Hematopoietic multipotent progenitor cell treated with erythropoietin and hydrocortisone succinate and interleukin-3 and kit ligand, for 4 days (in vitro differentiated cells): ENCODE measurements around the gene ANKRD62.
A peak's percentile ranks its signal among the peaks of the same experiment; 100 is the strongest.
"Not testable (repeated sequence)": the region's sequence is repeated elsewhere in the genome, so short reads cannot be mapped to it uniquely, and the experiment has no call there.

Experiments used
- DNase-seq: peaks from one replicate; pipeline ENCODE4 v3.0.0-alpha.2; 2015

Gene ANKRD62

DNA sequence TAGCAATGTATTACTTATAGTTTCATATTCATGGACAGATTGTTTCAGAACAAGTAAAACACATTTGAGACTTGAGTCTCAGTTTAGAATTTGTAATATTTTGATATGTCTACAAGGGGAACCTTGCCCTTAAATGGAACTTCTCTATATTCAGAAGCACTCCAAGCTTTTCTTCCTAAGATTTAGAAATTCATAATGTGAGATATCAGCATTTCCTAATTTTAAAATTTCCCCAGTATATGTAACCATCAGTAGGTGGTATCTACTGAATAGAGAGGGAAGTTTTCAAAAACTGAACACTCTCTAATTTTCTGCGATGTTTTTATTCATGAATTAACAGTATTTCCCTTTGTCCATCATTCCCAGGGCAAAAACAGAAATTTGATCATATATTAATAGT lies 7.6 kb downstream of the ANKRD62 start:
- no peak for DNase-seq

GRCh38 chr18:12102136-12102842 lies 8.6 kb downstream of the ANKRD62 start:
- DNase-seq, result no peak

- DNase-seq, result no peak
Measured at GRCh38 chr18:12106471-12106870, 12.8 kb downstream of the ANKRD62 start.

DNA sequence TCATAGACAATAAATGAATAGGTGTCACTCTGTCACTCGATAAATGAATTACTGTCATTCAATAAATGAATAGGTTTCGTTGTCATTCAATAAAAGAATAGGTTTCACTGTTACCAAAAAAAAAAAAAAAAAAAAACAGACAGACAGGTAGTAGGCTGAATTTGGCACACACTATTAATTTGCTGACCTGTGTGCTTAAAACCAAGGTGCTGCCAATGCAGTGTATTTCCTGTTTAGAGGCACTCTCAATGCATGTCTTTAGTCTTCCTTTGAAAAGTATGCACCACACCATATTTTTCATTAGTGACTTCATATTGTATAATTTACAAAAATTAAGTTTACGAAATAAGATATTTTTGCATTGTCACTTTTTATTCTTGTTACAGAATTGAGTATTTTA lies 16.2 kb downstream of the ANKRD62 start:
- DNase-seq, result no peak

GRCh38 chr18:12113999-12114646 lies 20.5 kb downstream of the ANKRD62 start:
- no peak for DNase-seq

GRCh38 chr18:12119358-12119757 lies 25.7 kb downstream of the ANKRD62 start:
- no peak for DNase-seq

DNA sequence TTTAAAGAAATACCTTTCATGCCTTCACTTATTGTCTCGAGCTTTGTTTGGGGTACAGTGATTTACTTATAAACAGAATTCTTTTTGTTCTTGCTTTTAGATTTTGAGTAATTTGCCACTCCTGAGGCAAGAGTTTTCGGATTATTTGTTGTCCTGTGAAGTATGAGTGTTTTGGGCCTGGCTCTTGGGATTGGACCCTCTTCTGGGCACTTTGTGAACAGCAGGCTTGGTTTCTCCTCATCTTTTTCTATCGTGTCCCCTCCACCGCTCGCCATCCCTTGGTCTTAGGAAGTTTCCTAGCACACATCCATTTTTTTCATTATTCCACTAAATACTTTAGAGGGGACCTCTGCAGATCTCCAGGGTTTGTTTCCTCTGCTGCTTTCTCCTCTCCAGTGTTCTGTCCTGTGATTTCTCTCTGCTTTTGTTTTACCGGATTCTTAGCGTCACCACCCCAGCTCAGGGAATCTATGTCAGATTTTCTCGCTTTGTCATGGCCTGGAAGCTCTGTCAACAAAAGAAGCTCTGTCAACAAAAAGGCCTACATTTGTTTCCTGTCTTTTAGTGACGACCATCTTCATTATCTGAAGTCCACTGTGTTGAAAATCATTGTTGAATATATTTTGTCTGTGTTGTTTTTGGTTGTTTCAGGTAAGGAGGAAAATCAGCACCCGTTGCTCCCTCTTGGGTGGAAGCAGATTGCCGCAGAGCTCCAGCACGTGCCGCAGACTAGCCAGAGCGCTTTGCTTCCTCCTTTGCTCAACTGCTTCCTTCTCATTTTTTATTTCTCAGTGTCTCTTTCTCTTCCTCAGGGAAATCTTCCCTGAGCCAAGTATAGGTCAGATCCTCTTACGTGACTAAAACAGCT lies 27.8 kb downstream of the ANKRD62 start:
- DNase-seq, result peak; percentile 20

GRCh38 chr18:12122043-12122389 lies 28.4 kb downstream of the ANKRD62 start:
- not testable (repeated sequence) for DNase-seq

DNA sequence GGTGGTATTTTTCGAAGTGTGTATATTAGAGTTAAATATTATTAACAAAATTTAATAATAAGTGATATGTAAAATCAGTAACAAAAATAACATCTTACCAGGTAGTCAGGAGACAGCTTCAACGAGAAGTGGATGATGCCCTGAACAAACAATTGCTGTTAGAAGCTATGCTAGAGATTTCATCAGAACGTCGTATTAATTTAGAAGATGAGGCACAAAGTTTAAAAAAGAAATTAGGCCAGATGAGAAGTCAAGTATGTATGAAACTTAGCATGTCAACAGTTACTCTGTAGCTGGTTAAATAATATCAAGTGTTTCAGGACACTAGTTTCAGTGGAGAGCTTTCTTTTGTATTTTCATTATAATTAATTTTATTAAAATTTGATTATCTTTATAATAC lies 34.0 kb downstream of the ANKRD62 start:
- not testable (repeated sequence) for DNase-seq

- DNase-seq, result not testable (repeated sequence)
Measured at GRCh38 chr18:12138831-12139230, 45.2 kb downstream of the ANKRD62 start.

DNA sequence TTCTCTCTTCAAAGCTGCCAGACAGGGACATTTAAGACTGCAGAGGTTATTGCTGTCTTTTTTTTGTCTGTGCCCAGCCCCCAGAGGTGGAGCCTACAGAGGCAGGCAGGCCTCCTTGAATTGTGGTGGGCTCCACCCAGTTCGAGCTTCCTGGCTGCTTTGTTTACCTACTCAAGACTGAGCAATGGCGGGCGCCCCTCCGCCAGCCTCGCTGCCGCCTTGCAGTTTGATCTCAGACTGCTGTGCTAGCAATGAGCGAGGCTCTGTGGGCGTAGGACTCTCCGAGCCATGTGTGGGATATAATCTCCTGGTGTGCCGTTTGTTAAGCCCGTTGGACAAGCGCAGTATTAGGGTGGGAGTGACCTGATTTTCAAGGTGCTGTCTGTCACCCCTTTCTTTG lies 47.2 kb downstream of the ANKRD62 start:
- DNase-seq, result not testable (repeated sequence)

DNA sequence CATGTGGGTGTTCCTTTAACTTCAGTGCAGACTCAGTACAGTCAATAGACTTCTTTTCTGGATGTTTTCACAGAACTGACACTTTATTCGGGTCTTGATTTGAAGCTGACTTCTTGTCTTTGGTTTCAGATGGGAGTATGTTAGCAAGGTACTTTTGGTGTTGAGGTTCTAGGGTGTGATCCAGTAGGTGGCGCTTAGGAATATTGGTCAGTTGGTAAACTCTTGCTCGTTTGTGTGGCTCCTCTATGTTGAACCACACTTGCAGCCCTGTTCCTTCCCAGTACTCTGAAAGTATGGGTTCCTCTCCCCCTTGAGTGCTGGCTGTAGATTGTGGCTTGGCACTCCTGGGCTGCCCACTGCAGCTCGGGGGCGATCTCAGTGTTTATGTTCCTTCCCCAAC lies 48.1 kb downstream of the ANKRD62 start:
- not testable (repeated sequence) for DNase-seq

DNA sequence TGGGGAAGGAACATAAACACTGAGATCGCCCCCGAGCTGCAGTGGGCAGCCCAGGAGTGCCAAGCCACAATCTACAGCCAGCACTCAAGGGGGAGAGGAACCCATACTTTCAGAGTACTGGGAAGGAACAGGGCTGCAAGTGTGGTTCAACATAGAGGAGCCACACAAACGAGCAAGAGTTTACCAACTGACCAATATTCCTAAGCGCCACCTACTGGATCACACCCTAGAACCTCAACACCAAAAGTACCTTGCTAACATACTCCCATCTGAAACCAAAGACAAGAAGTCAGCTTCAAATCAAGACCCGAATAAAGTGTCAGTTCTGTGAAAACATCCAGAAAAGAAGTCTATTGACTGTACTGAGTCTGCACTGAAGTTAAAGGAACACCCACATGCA lies 55.8 kb downstream of the ANKRD62 start:
- not testable (repeated sequence) for DNase-seq

- DNase-seq, result no peak
Measured at GRCh38 chr18:12154361-12154760, 60.7 kb downstream of the ANKRD62 start.

DNA sequence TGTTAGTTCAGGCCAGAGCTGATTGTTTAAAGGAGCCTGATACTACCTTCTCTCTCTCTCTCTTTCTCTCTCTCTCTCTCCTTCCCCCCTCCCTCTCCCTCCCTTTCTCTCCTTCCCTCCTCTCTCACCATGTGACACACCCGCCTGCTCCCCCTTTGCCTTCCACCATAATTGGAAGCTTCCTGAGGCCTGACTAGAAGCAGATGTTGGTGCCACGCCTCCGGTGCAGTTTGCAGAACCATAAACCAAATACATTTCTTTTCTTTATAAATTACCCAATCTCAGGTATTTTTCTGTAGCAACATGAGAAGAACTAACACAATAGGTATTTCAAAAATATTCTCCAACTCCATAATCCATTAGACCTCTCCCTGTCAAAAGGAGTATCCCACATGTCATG lies 62.4 kb downstream of the ANKRD62 start:
- DNase-seq, result no peak

DNA sequence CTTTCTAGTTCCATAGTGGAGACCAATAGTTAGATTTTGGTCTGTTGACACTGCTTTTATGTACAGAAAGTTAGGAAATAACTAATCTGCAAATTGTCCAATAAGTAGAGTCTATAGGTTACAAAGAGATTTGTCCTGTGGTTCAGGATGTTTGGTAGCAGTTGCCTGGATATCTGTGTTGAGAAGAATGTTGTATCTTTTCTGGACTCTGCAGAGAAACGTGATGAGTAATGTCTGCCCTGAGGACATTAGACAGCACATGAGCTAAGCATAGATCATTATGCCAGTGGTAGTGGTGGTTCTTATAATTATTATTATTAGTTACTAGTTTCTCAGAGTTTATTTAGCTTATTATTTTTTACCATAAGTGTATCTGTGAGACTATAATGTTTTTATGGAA lies 65.8 kb downstream of the ANKRD62 start:
- DNase-seq, result no peak

DNA sequence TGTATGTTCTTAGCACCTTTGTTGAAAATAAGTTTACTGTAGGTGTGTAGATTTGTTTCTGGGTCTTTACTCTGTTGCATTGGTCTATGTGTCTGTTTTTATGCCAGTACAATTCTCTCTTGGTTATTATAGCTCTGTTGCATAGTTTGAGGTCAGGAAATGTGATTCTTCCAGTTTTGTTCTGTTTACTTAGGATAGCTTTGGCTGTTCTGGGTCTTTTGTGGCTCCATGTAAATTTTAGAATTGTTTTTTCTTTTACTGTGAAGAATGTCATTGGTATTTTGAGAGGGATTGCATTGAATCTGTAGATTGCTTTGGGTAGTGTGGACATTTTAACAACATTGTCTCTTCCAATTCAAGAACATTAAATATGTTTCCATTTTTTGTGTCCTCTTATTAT lies 69.1 kb downstream of the ANKRD62 start:
- DNase-seq, result no peak

DNA sequence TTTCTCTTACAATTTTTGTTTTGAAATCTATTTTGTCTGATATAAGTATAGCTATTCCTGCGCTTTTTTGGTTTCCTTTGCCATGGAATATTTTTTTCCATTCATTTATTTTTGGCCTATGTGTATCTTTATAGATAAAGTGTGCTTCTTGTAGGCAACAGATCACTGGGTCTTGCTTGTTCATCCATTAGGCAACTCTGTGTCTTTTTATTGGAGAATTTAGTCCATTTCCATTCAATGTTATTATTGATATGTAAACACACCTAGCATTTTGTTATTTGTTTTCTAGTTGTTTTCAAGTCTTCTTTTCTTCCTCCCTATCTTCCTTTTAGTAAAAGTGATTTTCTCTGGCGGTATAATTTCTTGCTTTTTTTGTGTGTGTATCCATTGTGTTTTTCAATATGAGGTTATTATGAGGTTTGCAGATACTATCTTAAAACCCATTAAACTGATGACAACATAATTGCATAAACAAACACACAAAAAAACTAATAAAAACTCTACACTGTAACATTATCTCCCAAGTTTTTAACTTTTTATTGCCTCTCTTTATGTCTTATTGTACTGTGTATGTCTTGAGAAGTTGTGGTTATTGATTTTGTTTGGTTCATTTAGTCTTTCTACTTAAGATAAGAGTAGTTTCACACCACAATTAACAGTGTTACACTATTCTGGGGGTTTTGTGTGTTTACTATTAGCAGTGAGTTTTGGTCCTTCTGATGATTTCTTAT lies 71.6 kb downstream of the ANKRD62 start:
- no peak for DNase-seq
